Motor neuron (in vitro differentiated cells): ENCODE data around the gene COL21A1. TPM values are rescaled to one million over a fixed set of nuclear protein-coding genes. Genes with fewer than 3 reads are reported as not detected.

Experiments used
- ATAC-seq, 8 experiments: fragments of 200-7000 bp; cut with Tn5 transposase; replicated peaks in 6 of 8; 2 replicates each; pipeline ENCODE4 v1.8.0; 2021; ENCODE audit warnings: mild to moderate bottlenecking in 8 of 8, moderate library complexity in 8 of 8
- H3K27ac ChIP-seq, 2 donors: fragments of 250-450 bp; sonication (Bioruptor Pico); 2 replicates each; pipeline ENCODE4 v1.9.0; 2021; ENCODE audit warnings: antibody characterized with exemption in 2 of 2, mild to moderate bottlenecking in 2 of 2, moderate library complexity in 1 of 2
- H3K4me1 ChIP-seq, 2 donors: fragments of 250-450 bp; sonication (Bioruptor Pico); replicated peaks in 1 of 2; 2 replicates each; pipeline ENCODE4 v1.6.1; 2021; ENCODE audit warnings: antibody characterized with exemption in 2 of 2, mild to moderate bottlenecking in 2 of 2, moderate library complexity in 1 of 2
- H3K4me3 ChIP-seq, 5 donors: fragments of 250-450 bp; sonication (Bioruptor Pico); 2 replicates each; pipeline ENCODE4 v1.9.0; 2021; ENCODE audit warnings: antibody characterized with exemption in 5 of 5, mild to moderate bottlenecking in 5 of 5, moderate library complexity in 4 of 5
- WGBS, 10 experiments: fragments of 450-650 bp; shearing (Covaris generic); methylation state at CpG; one replicate each; pipeline ENCODE4 v1.0.0; 2022; 5-methylcytosine and 5-hydroxymethylcytosine counted together
- in situ Hi-C, 9 experiments: fragments of 400-800 bp; cut with MboI; loops; one replicate each; pipeline ENCODE4 v1.15.0; 2021; ENCODE audit warnings: low sequenced_read_pairs in 9 of 9, low pct_unique_long_range_greater_than_20kb in 2 of 9; ENCODE audit not compliant: unreplicated experiment in 9 of 9
- total RNA-seq, 8 experiments: library from RNA; unstranded; fragments of 300-600 nt; gene quantifications; 2 replicates each; pipeline versions ENCODE4 v1.2.3 to v1.2.4, GENCODE V29; 2022

The COL21A1 gene
- total RNA-seq, 8 experiments from 2014 or later = 0.05 to 124 (median 0.62) TPM

DNA sequence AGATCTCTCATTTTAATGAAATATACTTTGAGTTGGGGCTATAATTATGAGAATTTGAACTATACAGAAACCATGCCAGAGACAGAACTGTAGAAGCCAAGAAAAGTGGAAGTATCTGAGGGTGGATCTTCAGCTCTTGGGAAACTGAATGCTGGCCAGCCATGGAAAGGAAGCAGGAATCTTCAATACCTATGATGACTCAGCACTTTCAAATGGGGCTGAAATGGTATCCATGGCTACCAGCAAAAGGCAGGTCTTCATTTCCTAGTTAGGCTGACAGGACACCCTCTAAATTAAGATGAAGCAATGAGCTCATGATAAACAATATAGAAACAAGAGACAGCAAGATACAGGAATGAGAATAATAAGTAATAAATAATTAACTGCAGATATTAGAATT lies 171.3 kb downstream of the COL21A1 start:
- no peak overlapping the region for H3K4me3 ChIP-seq
- ATAC-seq = no peak
- in situ Hi-C loops = no loop called here
- no peak overlapping the region for H3K27ac ChIP-seq
- H3K4me1 ChIP-seq = peaks cover 0 to 2% of the 10 kb centered on the region in 2 donors

DNA sequence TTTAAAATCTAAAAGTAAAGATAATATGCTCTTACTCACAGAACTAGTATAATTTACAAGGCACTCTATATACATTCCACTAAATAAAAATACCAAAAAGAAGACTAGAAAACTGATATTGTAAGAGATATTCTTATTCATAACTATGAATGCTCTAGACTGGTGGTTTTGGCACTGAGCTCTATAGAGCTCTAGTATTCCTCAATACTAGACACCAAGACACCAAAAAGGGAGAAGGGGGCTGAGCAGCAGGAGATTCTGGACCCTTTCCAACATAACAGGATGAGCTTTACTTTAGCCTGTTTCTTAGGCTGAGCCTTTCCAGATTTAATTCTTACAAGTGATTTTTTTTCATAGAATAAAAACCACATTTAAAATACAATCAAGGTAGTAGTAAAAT lies 173.6 kb downstream of the COL21A1 start:
- in situ Hi-C loops = no loop called here
- ATAC-seq = no peak

DNA sequence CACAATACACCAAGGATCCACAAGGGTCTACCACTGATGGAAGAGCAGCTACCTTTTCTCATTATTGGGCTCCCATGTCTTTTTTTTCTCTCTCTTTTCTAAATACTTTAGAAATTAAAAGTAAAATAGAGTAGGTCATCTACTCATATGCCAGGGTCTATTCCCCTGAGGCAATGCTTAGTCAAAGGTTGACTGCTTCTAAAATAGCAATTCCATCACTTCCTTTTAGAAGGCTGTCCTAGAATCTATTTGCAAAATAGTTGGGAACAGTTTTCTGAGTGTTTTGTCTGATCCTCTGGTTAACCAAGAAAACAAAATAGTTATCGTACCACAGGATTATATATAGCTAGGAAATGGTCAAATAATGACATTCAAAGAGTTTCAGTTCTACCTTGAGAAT lies 174.1 kb downstream of the COL21A1 start:
- 17 to 100% (median 100%) methylated on average over 1 of the region's 1 CpG; no CpG with 5 or more reads in 2 of the 10 experiments for WGBS, 10 experiments
- H3K27ac ChIP-seq = no peak overlapping the region
- no peak overlapping the region for H3K4me3 ChIP-seq
- ATAC-seq = no peak
- peaks cover 0 to 2% of the 10 kb centered on the region in 2 donors for H3K4me1 ChIP-seq
- in situ Hi-C loops = no loop called here

More for the DNA sequence above, 173.6 kb downstream of the COL21A1 start:
- no peak overlapping the region for H3K27ac ChIP-seq
- peaks cover 0 to 2% of the 10 kb centered on the region in 2 donors for H3K4me1 ChIP-seq
- no peak overlapping the region for H3K4me3 ChIP-seq

DNA sequence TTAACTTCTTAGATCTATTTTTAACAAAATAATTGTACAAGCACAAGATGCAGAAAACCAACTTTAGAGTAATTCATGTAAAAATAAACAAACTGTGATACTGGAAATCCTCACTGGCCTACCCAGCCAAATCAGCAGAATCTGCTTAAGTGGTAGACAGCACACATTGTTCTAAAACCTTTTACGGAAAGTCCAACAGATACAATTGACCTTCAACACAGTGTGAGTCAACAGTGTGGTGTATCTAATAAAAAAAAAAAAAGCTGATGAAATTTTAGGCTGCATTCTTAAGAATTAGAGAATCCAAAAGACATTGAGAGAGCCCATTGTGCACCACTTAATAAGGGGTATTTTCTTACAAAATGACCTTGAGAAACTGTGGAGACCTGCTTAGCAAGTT lies 174.5 kb downstream of the COL21A1 start:
- H3K4me1 ChIP-seq = peaks cover 0 to 2% of the 10 kb centered on the region in 2 donors
- ATAC-seq = no peak
- in situ Hi-C loops = no loop called here
- no peak overlapping the region for H3K27ac ChIP-seq
- WGBS, 10 experiments = 0 to 100% (median 92%) methylated on average over 1 of the region's 1 CpG; no CpG with 5 or more reads in 3 of the 10 experiments
- H3K4me3 ChIP-seq = no peak overlapping the region

DNA sequence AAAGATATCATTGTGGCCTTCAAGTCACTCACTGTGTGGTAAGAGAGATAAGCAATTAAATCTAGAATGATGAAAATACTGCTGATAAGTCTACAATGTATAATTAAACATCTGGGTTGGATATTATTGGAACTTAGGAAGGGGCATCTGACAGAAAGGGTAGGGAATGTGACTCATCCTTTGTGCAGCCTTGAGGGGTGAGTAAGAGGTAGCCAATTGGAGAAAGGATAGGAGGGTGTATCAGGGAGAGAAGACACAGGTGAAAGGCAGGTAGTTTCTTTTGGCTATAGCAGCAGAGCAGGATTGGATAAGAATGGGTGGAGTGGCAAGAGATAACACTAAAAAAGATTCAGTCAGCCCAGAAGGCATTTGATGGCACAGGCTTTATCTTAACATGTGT lies 182.0 kb downstream of the COL21A1 start:
- in situ Hi-C loops = no loop called here
- Histone ChIP-seq H3K4me3 (no peak overlapping the region), H3K4me1 (no peaks in the 10 kb centered on the region), H3K27ac (no peak overlapping the region)
- no peak for ATAC-seq

DNA sequence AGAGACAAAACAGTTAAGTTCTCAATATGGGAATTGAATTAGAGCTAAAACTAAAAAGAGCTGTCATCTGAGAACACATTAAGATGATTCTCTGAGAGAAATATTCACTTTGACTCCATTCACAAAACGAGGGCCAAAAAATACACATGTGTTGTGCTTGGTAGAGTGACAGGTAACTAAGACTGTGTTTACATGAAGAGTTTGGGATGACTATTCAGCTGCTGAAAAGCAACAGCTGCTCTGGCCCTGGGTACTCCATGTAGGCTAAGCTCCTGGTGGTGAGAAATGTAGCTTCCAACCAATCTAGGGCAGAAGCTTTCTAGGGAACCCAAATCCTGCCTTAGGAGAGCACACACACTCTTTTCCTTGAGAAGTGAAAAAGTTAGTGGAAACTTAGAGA lies 184.5 kb downstream of the COL21A1 start:
- in situ Hi-C loops = no loop called here
- Histone ChIP-seq H3K4me3 (no peak overlapping the region), H3K27ac (no peak overlapping the region), H3K4me1 (no peaks in the 10 kb centered on the region)
- WGBS, 10 experiments = 25 to 100% (median 73%) methylated on average over 1 of the region's 1 CpG; no CpG with 5 or more reads in 2 of the 10 experiments
- no peak for ATAC-seq

DNA sequence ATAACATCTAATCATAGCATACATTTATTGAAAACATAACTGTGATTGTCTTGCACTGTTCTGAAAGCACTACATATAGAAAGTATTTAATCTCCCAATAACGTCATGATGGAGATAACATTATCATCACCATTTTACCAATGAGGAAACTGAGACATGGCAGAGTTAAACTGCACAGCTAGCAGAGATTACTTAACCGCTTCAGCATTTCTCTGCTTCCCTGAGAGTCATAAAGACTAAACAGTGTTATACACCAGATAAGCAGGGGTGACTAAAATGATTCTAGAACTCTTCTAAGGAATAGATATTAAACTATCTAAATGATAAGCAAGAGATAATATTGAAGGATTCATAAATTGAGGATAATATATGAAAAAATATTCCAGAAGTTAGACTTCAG lies 188.7 kb downstream of the COL21A1 start:
- Histone ChIP-seq H3K4me1 (no peaks in the 10 kb centered on the region), H3K4me3 (no peak overlapping the region), H3K27ac (no peak overlapping the region)
- no peak for ATAC-seq
- WGBS, 10 experiments = 29 to 100% (median 83%) methylated on average over 1 to 2 of the region's 2 CpGs
- in situ Hi-C loops = no loop called here

DNA sequence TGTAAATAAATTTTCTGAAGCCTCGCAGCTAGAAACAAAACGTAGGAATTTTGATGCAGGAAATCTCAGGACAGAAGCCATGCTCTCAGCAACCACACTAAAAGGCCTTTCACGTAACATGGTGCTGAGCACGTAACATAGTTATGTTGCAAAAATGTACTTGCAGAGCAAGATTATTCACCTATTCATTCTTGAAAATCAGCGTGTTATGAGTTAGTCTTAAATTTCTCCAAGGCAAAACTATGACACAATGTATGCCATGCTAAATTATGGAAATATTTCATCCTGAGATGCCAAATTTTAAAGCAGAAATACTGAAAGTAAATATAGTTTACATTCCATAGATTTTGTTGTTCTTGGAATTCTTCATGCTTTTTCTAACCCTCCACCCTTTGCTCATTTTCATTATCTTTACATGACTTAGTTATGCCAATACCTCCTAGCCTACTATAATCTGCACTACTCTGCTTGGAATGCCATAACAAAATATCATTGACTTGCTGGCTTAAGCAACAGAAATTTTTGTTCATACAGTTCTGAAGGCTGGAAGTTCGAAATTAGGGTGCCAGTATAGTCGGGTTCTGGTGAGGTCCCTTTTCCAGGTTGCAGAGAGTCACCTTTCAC lies 192.2 kb downstream of the COL21A1 start:
- 10 to 96% (median 82%) methylated on average over 3 to 7 of the region's 7 CpGs for WGBS, 10 experiments
- in situ Hi-C loops = no loop called here
- ATAC-seq = peak in 2 of 8 experiments; percentile 72 to 92
- H3K4me3 ChIP-seq = no peak overlapping the region
- no peaks in the 10 kb centered on the region for H3K4me1 ChIP-seq
- no peak overlapping the region for H3K27ac ChIP-seq

DNA sequence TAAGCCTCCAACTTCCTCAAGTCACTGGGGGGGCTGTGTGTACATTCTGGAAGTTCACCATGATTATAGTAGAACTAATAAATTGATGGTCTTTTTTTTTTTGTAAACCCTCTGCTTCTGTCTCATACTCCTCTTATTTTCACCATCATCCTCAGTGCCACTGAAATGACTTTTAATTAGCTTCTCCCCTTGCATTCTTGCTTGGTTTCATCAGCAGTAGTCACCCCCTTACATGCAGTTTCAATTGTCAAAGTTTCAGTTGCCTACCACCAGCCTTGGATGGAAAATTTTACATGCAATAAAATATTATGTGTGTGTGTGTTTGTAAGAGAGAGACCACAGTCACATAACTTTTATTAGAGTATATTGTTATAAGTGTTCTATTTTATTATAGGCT lies 196.2 kb downstream of the COL21A1 start:
- no peaks in the 10 kb centered on the region for H3K4me1 ChIP-seq
- H3K4me3 ChIP-seq = no peak overlapping the region
- in situ Hi-C loops = no loop called here
- no peak for ATAC-seq
- no peak overlapping the region for H3K27ac ChIP-seq

DNA sequence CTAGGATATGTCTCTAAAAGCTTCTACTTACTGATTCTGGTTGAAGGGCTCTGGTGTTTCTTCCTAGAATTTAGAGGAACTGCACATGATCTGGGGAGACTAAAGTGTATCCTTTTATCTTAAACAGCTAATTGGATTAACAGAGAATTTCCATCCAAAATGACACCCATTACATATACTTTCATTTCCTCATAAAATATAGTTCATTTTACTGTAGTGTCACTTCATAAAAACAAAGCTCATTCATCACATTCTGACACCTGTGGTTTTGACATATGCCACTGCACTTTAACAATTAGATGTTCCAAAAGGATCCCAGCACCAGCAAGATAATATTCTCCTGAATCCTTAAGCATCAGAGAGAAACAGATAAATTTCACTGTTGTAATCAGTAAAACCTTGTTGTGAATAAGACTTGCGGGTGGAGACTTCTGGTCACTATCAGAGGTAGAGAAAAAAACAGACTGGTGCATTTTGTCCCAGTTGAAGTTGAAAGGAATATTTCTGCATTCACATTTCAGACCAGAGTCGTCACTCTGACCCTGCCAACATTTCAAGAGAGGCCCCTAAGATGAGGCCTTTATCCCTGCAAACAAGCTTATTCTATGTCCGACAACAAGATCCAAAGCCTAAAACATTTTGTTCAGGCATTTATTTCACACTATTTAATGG lies 196.7 kb downstream of the COL21A1 start:
- in situ Hi-C loops = no loop called here
- no peak overlapping the region for H3K4me3 ChIP-seq
- H3K4me1 ChIP-seq = no peaks in the 10 kb centered on the region
- no peak overlapping the region for H3K27ac ChIP-seq
- 24 to 100% (median 87%) methylated on average over 1 to 3 of the region's 3 CpGs; no CpG with 5 or more reads in 1 of the 10 experiments for WGBS, 10 experiments
- ATAC-seq = no peak

DNA sequence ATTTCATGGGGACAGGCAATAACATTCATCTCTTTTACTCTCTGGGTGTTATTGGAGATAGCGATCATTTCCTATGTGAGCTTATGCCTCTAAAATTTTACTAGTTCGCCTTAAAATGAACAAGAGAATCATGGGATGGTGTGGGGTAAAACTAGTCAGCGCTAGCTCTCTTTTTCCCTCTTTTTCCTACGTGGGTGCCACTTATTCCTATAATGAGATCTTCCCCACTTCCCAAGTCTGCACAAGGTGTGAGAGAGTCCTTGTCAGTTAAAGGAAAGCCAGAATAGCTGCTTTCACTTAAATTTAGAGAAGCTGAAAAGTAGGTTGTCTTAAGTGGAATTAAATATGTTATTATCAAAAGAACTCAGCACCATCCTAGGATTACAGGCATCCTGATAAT lies 198.8 kb downstream of the COL21A1 start:
- in situ Hi-C loops = no loop called here
- H3K4me3 ChIP-seq = no peak overlapping the region
- no peaks in the 10 kb centered on the region for H3K4me1 ChIP-seq
- ATAC-seq = no peak
- WGBS, 10 experiments = 80 to 100% (median 89%) methylated on average over 1 to 4 of the region's 4 CpGs; no CpG with 5 or more reads in 1 of the 10 experiments
- H3K27ac ChIP-seq = no peak overlapping the region

DNA sequence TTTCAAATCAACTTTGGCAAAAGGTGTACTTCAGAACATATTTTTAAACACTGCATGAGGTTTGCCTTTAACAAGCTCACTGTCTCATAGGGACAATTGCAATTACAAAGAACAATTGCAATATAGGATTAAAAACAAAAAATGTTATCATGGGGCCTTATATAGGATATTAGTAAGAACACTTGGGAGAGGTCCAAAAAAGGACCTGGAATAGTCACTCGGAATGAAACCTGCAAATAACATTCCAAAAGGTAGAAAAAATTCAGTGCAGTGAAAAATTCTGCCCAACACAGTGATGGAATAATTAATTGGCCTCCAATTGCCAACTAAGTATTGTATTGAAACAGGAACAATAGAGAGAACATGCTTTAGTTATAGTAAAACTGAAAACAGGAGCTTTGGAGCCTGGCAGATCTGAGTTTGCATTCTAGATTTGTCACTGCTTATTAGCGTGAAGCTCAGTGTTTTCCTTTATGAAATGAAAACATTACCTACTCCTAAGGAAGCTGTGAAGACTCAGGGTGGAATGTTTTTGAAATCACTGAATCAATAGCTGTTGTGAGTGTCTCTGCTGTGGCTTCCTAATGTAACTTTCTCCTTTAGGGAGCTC lies 199.3 kb downstream of the COL21A1 start:
- in situ Hi-C loops = no loop called here
- WGBS, 10 experiments = 67 to 100% (median 86%) methylated on average over 1 to 2 of the region's 2 CpGs
- ATAC-seq = no peak

DNA sequence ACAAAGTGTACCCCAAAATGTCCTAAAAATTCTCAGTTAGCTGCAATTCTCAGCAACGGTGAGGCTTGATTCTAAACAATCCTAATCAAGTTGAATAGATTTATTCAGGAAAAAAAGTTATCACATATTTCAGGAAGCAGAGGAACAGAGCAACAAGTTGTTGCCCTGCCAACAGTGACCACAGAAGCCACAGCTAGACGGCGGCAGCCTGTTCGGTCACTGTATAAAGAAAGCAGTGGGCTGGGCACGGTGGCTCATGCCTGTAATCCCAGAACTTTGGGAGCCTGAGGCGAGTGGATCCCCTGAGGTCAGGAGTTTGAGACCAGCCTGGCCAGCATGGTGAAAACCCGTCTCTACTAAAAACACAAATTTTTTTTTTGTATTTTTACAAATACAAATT lies 200.8 kb downstream of the COL21A1 start:
- H3K4me3 ChIP-seq = no peak overlapping the region
- H3K27ac ChIP-seq = no peak overlapping the region
- no peaks in the 10 kb centered on the region for H3K4me1 ChIP-seq
- in situ Hi-C loops = no loop called here
- 31 to 93% (median 78%) methylated on average over 1 to 7 of the region's 7 CpGs; no CpG with 5 or more reads in 2 of the 10 experiments for WGBS, 10 experiments
- peak in 1 of 8 experiments; percentile 29 for ATAC-seq

More for the DNA sequence above, 199.3 kb downstream of the COL21A1 start:
- Histone ChIP-seq H3K27ac (no peak overlapping the region), H3K4me1 (no peaks in the 10 kb centered on the region), H3K4me3 (no peak overlapping the region)

DNA sequence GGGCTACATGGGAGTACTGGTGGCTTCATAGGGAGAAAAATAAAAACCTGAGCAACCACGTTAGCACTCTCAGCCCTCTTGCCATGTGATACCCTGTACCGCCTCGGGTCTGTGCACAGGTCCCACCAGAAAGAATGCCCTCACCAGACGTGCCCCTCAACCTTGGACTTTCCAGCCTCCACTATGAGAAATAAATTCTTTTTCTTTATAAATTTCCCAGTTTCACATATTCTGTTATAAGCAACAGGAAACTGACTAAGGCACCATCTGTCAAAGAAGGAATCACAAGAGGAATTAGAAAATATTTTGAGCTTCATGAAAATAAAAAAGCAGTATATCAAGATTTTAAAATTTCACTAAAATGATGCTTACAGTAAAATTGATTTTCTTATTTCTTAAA lies 203.6 kb downstream of the COL21A1 start:
- H3K27ac ChIP-seq = no peak overlapping the region
- in situ Hi-C loops = no loop called here
- WGBS, 10 experiments = 60 to 100% (median 91%) methylated on average over 1 to 4 of the region's 4 CpGs; no CpG with 5 or more reads in 2 of the 10 experiments
- H3K4me1 ChIP-seq = no peaks in the 10 kb centered on the region
- no peak overlapping the region for H3K4me3 ChIP-seq
- no peak for ATAC-seq
